Measurements from ENCODE around the gene MSI2.
"Not testable (repeated sequence)": the region's sequence is repeated elsewhere in the genome, so short reads cannot be mapped to it uniquely, and the experiment has no call there.

The MSI2 gene

GRCh38 chr17:57489321-57489720 lies 233.0 kb downstream of the MSI2 start:
- no peak for DNase-seq

- DNase-seq = no peak
Observed at GRCh38 chr17:57490111-57490845, 234.0 kb downstream of the MSI2 start.

GRCh38 chr17:57490890-57491289 lies 234.6 kb downstream of the MSI2 start:
- DNase-seq = no peak

- no peak for DNase-seq
Observed at GRCh38 chr17:57493171-57493570, 236.8 kb downstream of the MSI2 start.

- DNase-seq = no peak
Observed at GRCh38 chr17:57493625-57494024, 237.3 kb downstream of the MSI2 start.

GRCh38 chr17:57494443-57494842 lies 238.1 kb downstream of the MSI2 start:
- DNase-seq = no peak

GRCh38 chr17:57495771-57496170 lies 239.4 kb downstream of the MSI2 start:
- no peak for DNase-seq

- DNase-seq = no peak
Observed at GRCh38 chr17:57496382-57496781, 240.1 kb downstream of the MSI2 start.

- DNase-seq = no peak
Observed at GRCh38 chr17:57498443-57498842, 242.1 kb downstream of the MSI2 start.

- not testable (repeated sequence) for DNase-seq
Observed at GRCh38 chr17:57499221-57499620, 242.9 kb downstream of the MSI2 start.

GRCh38 chr17:57499648-57500049 lies 243.3 kb downstream of the MSI2 start:
- DNase-seq = no peak

GRCh38 chr17:57501016-57501415 lies 244.7 kb downstream of the MSI2 start:
- DNase-seq = no peak

GRCh38 chr17:57502022-57502421 lies 245.7 kb downstream of the MSI2 start:
- DNase-seq = no peak

GRCh38 chr17:57502811-57503241 lies 246.5 kb downstream of the MSI2 start:
- no peak for DNase-seq

GRCh38 chr17:57504208-57504607 lies 247.9 kb downstream of the MSI2 start:
- no peak for DNase-seq

GRCh38 chr17:57505841-57506773 lies 249.8 kb downstream of the MSI2 start:
- no peak for DNase-seq

- DNase-seq = no peak
Observed at GRCh38 chr17:57506774-57507127, 250.4 kb downstream of the MSI2 start.

- DNase-seq = no peak
Observed at GRCh38 chr17:57507828-57508227, 251.5 kb downstream of the MSI2 start.

- DNase-seq = no peak
Observed at GRCh38 chr17:57508671-57509070, 252.3 kb downstream of the MSI2 start.

- DNase-seq = no peak
Observed at GRCh38 chr17:57511475-57512123, 255.3 kb downstream of the MSI2 start.

GRCh38 chr17:57512258-57512657 lies 255.9 kb downstream of the MSI2 start:
- DNase-seq = no peak

- no peak for DNase-seq
Observed at GRCh38 chr17:57512691-57513090, 256.4 kb downstream of the MSI2 start.

GRCh38 chr17:57513569-57513968 lies 257.2 kb downstream of the MSI2 start:
- DNase-seq = no peak

- DNase-seq = no peak
Observed at GRCh38 chr17:57514614-57515013, 258.3 kb downstream of the MSI2 start.

Measured in activated gamma-delta T cell treated with Interleukin-2 at 50 U/mL for 16 hours (primary cell).